ENCODE measurements around the gene CRLF2.
"Not testable (repeated sequence)": the region's sequence is repeated elsewhere in the genome, so short reads cannot be mapped to it uniquely, and the experiment has no call there.

Gene CRLF2

GRCh38 chrX:1210844-1211243 is 1.6 kb downstream of the CRLF2 start:
- no peak for DNase-seq

GRCh38 chrX:1207496-1208025 is 4.9 kb downstream of the CRLF2 start:
- DNase-seq, result no peak

GRCh38 chrX:1205681-1206611 is 6.5 kb downstream of the CRLF2 start:
- DNase-seq, result peak; percentile 12 to 14

GRCh38 chrX:1202251-1202650 is 10.2 kb downstream of the CRLF2 start:
- DNase-seq, result no peak

GRCh38 chrX:1196436-1196835 is 16.0 kb downstream of the CRLF2 start:
- DNase-seq, result no peak

GRCh38 chrX:1192196-1192595 is 20.3 kb downstream of the CRLF2 start:
- not testable (repeated sequence) for DNase-seq

- no peak for DNase-seq
Observed at GRCh38 chrX:1190596-1191145, 21.8 kb downstream of the CRLF2 start.

GRCh38 chrX:1185561-1185960 is 26.9 kb downstream of the CRLF2 start:
- DNase-seq, result no peak

GRCh38 chrX:1182211-1182610 is 30.2 kb downstream of the CRLF2 start:
- DNase-seq, result no peak

GRCh38 chrX:1181661-1182060 is 30.8 kb downstream of the CRLF2 start:
- not testable (repeated sequence) for DNase-seq

GRCh38 chrX:1181170-1181569 is 31.3 kb downstream of the CRLF2 start:
- DNase-seq, result no peak

GRCh38 chrX:1178580-1179057 is 33.8 kb downstream of the CRLF2 start:
- DNase-seq, result no peak

GRCh38 chrX:1176531-1177320 is 35.7 kb downstream of the CRLF2 start:
- not testable (repeated sequence) for DNase-seq

- not testable (repeated sequence) for DNase-seq
Observed at GRCh38 chrX:1174609-1175545, 37.6 kb downstream of the CRLF2 start.

GRCh38 chrX:1173435-1173834 is 39.0 kb downstream of the CRLF2 start:
- DNase-seq, result not testable (repeated sequence)

- DNase-seq, result no peak
Observed at GRCh38 chrX:1172496-1172895, 40.0 kb downstream of the CRLF2 start.

GRCh38 chrX:1171915-1172314 is 40.5 kb downstream of the CRLF2 start:
- DNase-seq, result not testable (repeated sequence)

GRCh38 chrX:1170243-1170642 is 42.2 kb downstream of the CRLF2 start:
- DNase-seq, result no peak

- DNase-seq, result no peak
Observed at GRCh38 chrX:1169189-1169588, 43.3 kb downstream of the CRLF2 start.

- DNase-seq, result no peak
Observed at GRCh38 chrX:1167918-1168481, 44.4 kb downstream of the CRLF2 start.

GRCh38 chrX:1167466-1167865 is 45.0 kb downstream of the CRLF2 start:
- no peak for DNase-seq

Measured in activated CD4-positive, alpha-beta T cell treated with anti-CD3 and anti-CD28 coated beads, Interleukin-2, amount 50 U/mL, for 4 hours (primary cell).